ENCODE results near the gene SPI1. TPM values are rescaled to one million over a fixed set of nuclear protein-coding genes. Genes with fewer than 3 reads are reported as not detected.

The SPI1 gene
- 10 to 100 TPM in 2 of 6 donors, 1 to 10 TPM in 4; 1.0 to 24.2 (median 4.5) TPM for total RNA-seq
- 1 to 10 TPM; 4.7 to 7.6 TPM for polyA plus RNA-seq

- 73 to 79% methylated on average over 31 of the region's 31 CpGs for WGBS, 2 donors
- FAIRE-seq, result no peak
- H3K27ac ChIP-seq, result peak within 1 kb of the TSS in 2 of 4 donors; percentile 35 to 58
- H3K4me3 ChIP-seq, result peak within 1 kb of the TSS in 1 of 4 donors; percentile 36
- no peaks in the 10 kb centered on the region for H3K27me3 ChIP-seq
- no peaks in the 10 kb centered on the region for H3K36me3 ChIP-seq
- ATAC-seq, result peak in 3 of 4 donors; percentile 36 to 63 (median 50)
- no peaks in the 10 kb centered on the region for H3K4me1 ChIP-seq
- no peak for TF ChIP-seq CTCF (IDR thresholded peaks at IDR 0.05)
- intact Hi-C loops (cut with DNase I), result loop anchor here in 2 of 3 donors (5.0 to 10.0 kb wide), 2 partner anchors 67 to 69 kb away; partner anchors contain the start of gene RAPSN (in 2 of the 2)
- no peaks in the 10 kb centered on the region for H3K9me3 ChIP-seq
- peak in 2 of 6 donors; percentile 68 to 74 for DNase-seq
Observed at GRCh38 chr11:47378010-47378835, at the start of gene SPI1. Gene SPI1 (minus strand): TSS chr11:47378547. CDS start chr11:47378353, 194 bp downstream.

GRCh38 chr11:47426062-47426956 lies 48.0 kb upstream of the SPI1 start, which contains the start of gene PSMC3:
Gene PSMC3 (minus strand): TSS chr11:47426439. CDS start chr11:47426279, 160 bp downstream.
- ATAC-seq, result peak; percentile 97 to 99 (median 98)
- FAIRE-seq, result peak; percentile 95
- intact Hi-C loops (cut with DNase I), result no loop called here

GRCh38 chr11:47425611-47426010 lies 47.3 kb upstream of the SPI1 start:
- intact Hi-C loops (cut with DNase I), result no loop called here
- FAIRE-seq (no peak), DNase-seq (no peak), ATAC-seq (no peak)
- Histone ChIP-seq H3K27ac (peak overlapping the region; percentile 58 to 94 (median 86)), H3K4me3 (peak overlapping the region; percentile 78 to 99 (median 92)), H3K27me3 (no peaks in the 10 kb centered on the region), H3K36me3 (peaks cover 0 to 28% (median 14%) of the 10 kb centered on the region in 3 donors), H3K4me1 (peaks cover 3 to 11% (median 6%) of the 10 kb centered on the region in 3 donors), H3K9me3 (no peaks in the 10 kb centered on the region)
- no peak for TF ChIP-seq CTCF (IDR thresholded peaks at IDR 0.05)
- 0 to 1% methylated on average over 14 of the region's 14 CpGs for WGBS, 2 donors

More at GRCh38 chr11:47426062-47426956, 48.0 kb upstream of the SPI1 start, which contains the start of gene PSMC3:
- no peaks in the 10 kb centered on the region for H3K9me3 ChIP-seq
- TF ChIP-seq CTCF (IDR thresholded peaks at IDR 0.05), result no peak
- WGBS, 2 donors, result 0% methylated on average over 61 to 62 of the region's 62 CpGs
- peak; percentile 98 to 100 (median 98) for DNase-seq
- H3K27ac ChIP-seq, result peak within 1 kb of the TSS; percentile 58 to 94 (median 86)
- peak within 1 kb of the TSS; percentile 78 to 99 (median 92) for H3K4me3 ChIP-seq
- H3K4me1 ChIP-seq, result peaks cover 3 to 11% (median 6%) of the 10 kb centered on the region in 3 donors
- peaks cover 0 to 21% (median 10%) of the 10 kb centered on the region in 3 donors for H3K36me3 ChIP-seq
- no peaks in the 10 kb centered on the region for H3K27me3 ChIP-seq

- no peak for TF ChIP-seq CTCF (IDR thresholded peaks at IDR 0.05)
- FAIRE-seq (no peak), DNase-seq (no peak), ATAC-seq (no peak)
- Histone ChIP-seq H3K27me3 (no peaks in the 10 kb centered on the region), H3K27ac (no peak overlapping the region), H3K4me3 (no peak overlapping the region), H3K36me3 (peaks cover 0 to 53% (median 25%) of the 10 kb centered on the region in 3 donors), H3K4me1 (peaks cover 0 to 8% (median 0%) of the 10 kb centered on the region in 3 donors), H3K9me3 (no peaks in the 10 kb centered on the region)
- intact Hi-C loops (cut with DNase I), result no loop called here
- WGBS, 2 donors, result 87% methylated on average over 23 of the region's 23 CpGs
Observed at GRCh38 chr11:47418454-47419259, 40.3 kb upstream of the SPI1 start.
